GM12878 (cell line): ENCODE results near the gene RNASE7. TPM values are rescaled to one million over a fixed set of nuclear protein-coding genes. Genes with fewer than 3 reads are reported as not detected.

Source experiments
- ATAC-seq: fragments of 200-7000 bp; cut with Tn5 transposase; 3 replicates; pipeline ENCODE4 v1.9.1; 2020; ENCODE audit warnings: mild to moderate bottlenecking, moderate library complexity
- BruUV-seq: library from RNA; stranded (reverse); fragments of 400-500 nt; replicated peaks from 2 replicates; lab custom pipeline; 2021; lab: Mats Ljungman, UMichigan
- CTCF ChIA-PET: fragments of 300-600 bp; sonication (Branson Sonifier 250); formaldehyde crosslinking; extraction: SDS; loops from one replicate; lab custom pipeline; 2021; ENCODE audit warnings: inconsistent platforms; lab: Yijun Ruan, JAX
- POLR2A ChIA-PET: fragments of 350-600 bp; formaldehyde crosslinking; extraction: SDS; loops from one replicate; lab custom pipeline; 2021; ENCODE audit warnings: inconsistent platforms; lab: Charles Lee
- RAD21 ChIA-PET: fragments of 300-600 bp; sonication (Branson Sonifier 250); formaldehyde crosslinking; loops from one replicate; lab custom pipeline; 2023; ENCODE audit warnings: antibody characterized with exemption; ENCODE audit not compliant: unreplicated experiment; lab: Charles Lee
- SMC1A ChIA-PET: fragments of 300-600 bp; sonication (Branson Sonifier 250); formaldehyde crosslinking; loops from one replicate; lab custom pipeline; 2023; ENCODE audit not compliant: unreplicated experiment, uncharacterized antibody; lab: Charles Lee
- DNase-seq: peaks from one replicate; pipeline ENCODE4 v3.0.0-alpha.2; 2011; ENCODE audit warnings: low read depth, low spot score
- FAIRE-seq: peaks from 3 replicates; lab custom pipeline; 2011; peaks lifted over from hg19 to GRCh38; lab: Jason Lieb, UNC
- H2AFZ ChIP-seq: 2 replicates; pipeline ENCODE4 v1.6.0; 2011; ENCODE audit warnings: low read depth, low read length, control low read depth; ENCODE audit not compliant: control insufficient read depth
- H3K27ac ChIP-seq: 2 replicates; pipeline ENCODE4 v1.5.1; 2011; ENCODE audit warnings: control low read depth; ENCODE audit not compliant: control insufficient read depth, insufficient read depth
- H3K27me3 ChIP-seq, 2 experiments: replicated peaks in 1 of 2; 2 replicates each; pipeline versions ENCODE4 v1.6.0 to v1.6.1; 2011; ENCODE audit warnings: low read length in 1 of 2; ENCODE audit not compliant: control insufficient read depth in 2 of 2, insufficient read depth in 2 of 2
- H3K36me3 ChIP-seq, 2 experiments: 2 replicates each; pipeline ENCODE4 v1.5.1; 2011; ENCODE audit warnings: low read length in 1 of 2; ENCODE audit not compliant: control insufficient read depth in 2 of 2, insufficient read depth in 2 of 2
- H3K4me1 ChIP-seq: 2 replicates; pipeline ENCODE4 v1.6.1; 2011; ENCODE audit warnings: mild to moderate bottlenecking, low read length, moderate library complexity, mixed read lengths; ENCODE audit not compliant: control insufficient read depth, insufficient read depth
- H3K4me2 ChIP-seq: 2 replicates; pipeline ENCODE4 v1.6.0; 2011; ENCODE audit warnings: control low read depth; ENCODE audit not compliant: control insufficient read depth, insufficient read depth
- H3K4me3 ChIP-seq: fragments of 200-600 bp; sonication (generic); 2 replicates; pipeline ENCODE4 v1.5.1; 2016
- H3K79me2 ChIP-seq: 2 replicates; pipeline ENCODE4 v1.6.0; 2011; ENCODE audit warnings: low read length; ENCODE audit not compliant: control insufficient read depth, insufficient read depth
- H3K9ac ChIP-seq: 2 replicates; pipeline ENCODE4 v1.8.0; 2011; ENCODE audit warnings: low read length, control low read depth, mixed read lengths; ENCODE audit not compliant: control insufficient read depth, insufficient read depth
- H3K9me3 ChIP-seq: replicated peaks from 3 replicates; pipeline ENCODE4 v1.5.1; 2011; ENCODE audit warnings: mild to moderate bottlenecking, low read length; ENCODE audit not compliant: control insufficient read depth, insufficient read depth
- H4K20me1 ChIP-seq: 2 replicates; pipeline ENCODE4 v1.6.0; 2011; ENCODE audit not compliant: control insufficient read depth, insufficient read depth
- CHD4 ChIP-seq: fragments of 200-600 bp; sonication (generic); IDR thresholded peaks from 2 replicates; pipeline ENCODE4 v1.6.1; 2016; ENCODE audit warnings: mild to moderate bottlenecking
- HSF1 ChIP-seq: fragments of 150-350 bp; IDR thresholded peaks from 2 replicates; pipeline ENCODE4 v1.6.1; 2014; ENCODE audit warnings: mild to moderate bottlenecking, low read depth, low read length
- PML ChIP-seq: IDR thresholded peaks from 2 replicates; pipeline ENCODE4 v1.6.1; 2012; ENCODE audit warnings: low read length, inconsistent platforms
- SREBF2 ChIP-seq: IDR thresholded peaks from 2 replicates; pipeline ENCODE4 v1.6.1; 2012; ENCODE audit warnings: mild to moderate bottlenecking, low read length
- WGBS: methylation state at CpG from one replicate; pipeline ENCODE4 v1.1.6; 2016; ENCODE audit warnings: low lambda C conversion rate; ENCODE audit not compliant: insufficient replicate concordance, insufficient coverage; ENCODE audit errors: missing lambda C conversion rate; 5-methylcytosine and 5-hydroxymethylcytosine counted together
- in situ Hi-C: fragments of 300-500 bp; cut with MboI; formaldehyde crosslinking; loops from 9 replicates; pipeline ENCODE4 v1.14.3; 2018; ENCODE audit warnings: mixed read lengths
- intact Hi-C: fragments of 100-400 bp; cut with micrococcal nuclease; formaldehyde crosslinking; loops from one replicate; pipeline ENCODE4 v1.14.2; 2022; ENCODE audit not compliant: unreplicated experiment
- polyA plus RNA-seq, 11 experiments: library from polyadenylated mRNA; depleted of rRNA in 4 of 11; unstranded in 6 of 11; stranded (reverse) in 5 of 11; fragments of >200 nt; fragmentation: Nextera tagmentation in 4 of 11; fragmentation: Illumina TruSeq in 1 of 11; extraction: Ambion mirVana in 4 of 11; extraction: Trizol in 1 of 11; gene quantifications; 1 replicate in 1 of 11; 2 replicates in 10 of 11; pipeline versions ENCODE4 v1.2.1 to v1.2.3, GENCODE V29; 2011 to 2016; ENCODE audit warnings: inconsistent platforms in 2 of 11, missing spikeins in 2 of 11, low read depth in 1 of 11
- total RNA-seq, 4 experiments: library from RNA; depleted of rRNA in 3 of 4; stranded (reverse); fragments of >200 nt in 3 of 4; fragmentation: Illumina TruSeq in 1 of 4; extraction: Trizol in 1 of 4; gene quantifications; 2 replicates each; pipeline versions ENCODE4 v1.2.1 to v1.2.3, GENCODE V29; 2013 to 2021
- TF ChIP-seq, protein P1 (sequence below): IDR thresholded peaks from 2 replicates; pipeline ENCODE4 v1.6.1; 2012; ENCODE audit warnings: mild to moderate bottlenecking, low read depth, low read length
- TF ChIP-seq, protein P2 (sequence below): fragments of 450-650 bp; formaldehyde crosslinking; IDR thresholded peaks from 2 replicates; pipeline ENCODE4 v1.4.0; 2022; ENCODE audit warnings: mild to moderate bottlenecking, moderate library complexity

Gene RNASE7
- total and polyA plus RNA-seq, 10 of the 15 experiments (the other 5 are each of a cell fraction or from before 2014, with no cell fraction given), result not detected

DNA sequence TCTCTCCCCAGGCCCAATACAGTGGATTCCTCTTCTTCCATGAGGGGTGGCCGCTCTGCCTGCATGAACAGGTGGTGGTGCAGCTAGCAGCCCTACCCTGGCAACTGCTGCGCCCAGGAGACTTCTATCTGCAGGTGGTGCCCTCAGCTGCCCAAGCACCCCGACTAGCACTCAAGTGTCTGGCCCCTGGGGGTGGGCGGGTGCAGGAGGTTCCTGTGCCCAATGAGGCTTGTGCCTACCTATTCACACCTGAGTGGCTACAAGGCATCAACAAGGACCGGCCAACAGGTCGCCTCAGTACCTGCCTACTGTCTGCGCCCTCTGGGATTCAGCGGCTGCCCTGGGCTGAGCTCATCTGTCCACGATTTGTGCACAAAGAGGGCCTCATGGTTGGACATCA is 31.8 kb downstream of the RNASE7 start:
- Histone ChIP-seq H3K9me3 (no peaks in the 10 kb centered on the region), H2AFZ (no peak overlapping the region), H4K20me1 (no peaks in the 10 kb centered on the region), H3K27ac (no peak overlapping the region), H3K4me3 (no peak overlapping the region), H3K9ac (no peak overlapping the region), H3K27me3 (peaks cover 8 to 18% of the 10 kb centered on the region in 2 experiments), H3K4me2 (no peak overlapping the region), H3K36me3 (no peaks in the 10 kb centered on the region), H3K4me1 (peaks cover 27% of the 10 kb centered on the region), H3K79me2 (no peaks in the 10 kb centered on the region)
- intact Hi-C loops, result no loop called here
- FAIRE-seq (no peak), ATAC-seq (no peak), DNase-seq (no peak)
- WGBS, result 44% methylated on average over 9 of the region's 9 CpGs
- BruUV-seq, result no TSS peak
- TF ChIP-seq HSF1, result no peak
- no peak for TF ChIP-seq CHD4
- ChIA-PET SMC1A (no interaction called here), POLR2A (interaction anchor here (0.5 kb wide), 1 partner anchor 58 kb away, joined by 7 read pairs; no protein-coding TSS in a partner anchor), RAD21 (no interaction called here), CTCF (interaction anchor here (0.6 to 5.6 kb wide), 4 partner anchors 14 to 69 kb away, joined by 3 to 100 read pairs (median 6); partner anchors contain the start of gene TMEM253)
- in situ Hi-C loops, result no loop called here

GRCh38 chr14:21074398-21075272 is 32.5 kb downstream of the RNASE7 start:
- Histone ChIP-seq H3K27ac (no peak overlapping the region), H3K4me1 (peaks cover 21% of the 10 kb centered on the region), H3K4me3 (no peak overlapping the region), H3K79me2 (no peaks in the 10 kb centered on the region), H3K4me2 (no peak overlapping the region), H3K27me3 (peaks cover 2 to 10% of the 10 kb centered on the region in 2 experiments), H3K36me3 (no peaks in the 10 kb centered on the region), H3K9ac (no peak overlapping the region), H4K20me1 (no peaks in the 10 kb centered on the region), H2AFZ (no peak overlapping the region), H3K9me3 (no peaks in the 10 kb centered on the region)
- in situ Hi-C loops (no loop called here), intact Hi-C loops (no loop called here)
- ChIA-PET POLR2A (no interaction called here), RAD21 (interaction anchor here (0.9 kb wide), 1 partner anchor 18 kb away, joined by 3 read pairs; no protein-coding TSS in a partner anchor), CTCF (interaction anchor here (0.6 to 5.6 kb wide), 4 partner anchors 13 to 70 kb away, joined by 3 to 100 read pairs (median 6); partner anchors contain the start of gene TMEM253), SMC1A (interaction anchor here (1.0 kb wide), 1 partner anchor 30 kb away, joined by 4 read pairs; no protein-coding TSS in a partner anchor)
- DNase-seq (no peak), ATAC-seq (no peak), FAIRE-seq (no peak)
- no TSS peak for BruUV-seq
- 62% methylated on average over 26 of the region's 26 CpGs for WGBS
- no peak for TF ChIP-seq PML
- TF ChIP-seq CHD4, result no peak
- TF ChIP-seq, protein P1, sequence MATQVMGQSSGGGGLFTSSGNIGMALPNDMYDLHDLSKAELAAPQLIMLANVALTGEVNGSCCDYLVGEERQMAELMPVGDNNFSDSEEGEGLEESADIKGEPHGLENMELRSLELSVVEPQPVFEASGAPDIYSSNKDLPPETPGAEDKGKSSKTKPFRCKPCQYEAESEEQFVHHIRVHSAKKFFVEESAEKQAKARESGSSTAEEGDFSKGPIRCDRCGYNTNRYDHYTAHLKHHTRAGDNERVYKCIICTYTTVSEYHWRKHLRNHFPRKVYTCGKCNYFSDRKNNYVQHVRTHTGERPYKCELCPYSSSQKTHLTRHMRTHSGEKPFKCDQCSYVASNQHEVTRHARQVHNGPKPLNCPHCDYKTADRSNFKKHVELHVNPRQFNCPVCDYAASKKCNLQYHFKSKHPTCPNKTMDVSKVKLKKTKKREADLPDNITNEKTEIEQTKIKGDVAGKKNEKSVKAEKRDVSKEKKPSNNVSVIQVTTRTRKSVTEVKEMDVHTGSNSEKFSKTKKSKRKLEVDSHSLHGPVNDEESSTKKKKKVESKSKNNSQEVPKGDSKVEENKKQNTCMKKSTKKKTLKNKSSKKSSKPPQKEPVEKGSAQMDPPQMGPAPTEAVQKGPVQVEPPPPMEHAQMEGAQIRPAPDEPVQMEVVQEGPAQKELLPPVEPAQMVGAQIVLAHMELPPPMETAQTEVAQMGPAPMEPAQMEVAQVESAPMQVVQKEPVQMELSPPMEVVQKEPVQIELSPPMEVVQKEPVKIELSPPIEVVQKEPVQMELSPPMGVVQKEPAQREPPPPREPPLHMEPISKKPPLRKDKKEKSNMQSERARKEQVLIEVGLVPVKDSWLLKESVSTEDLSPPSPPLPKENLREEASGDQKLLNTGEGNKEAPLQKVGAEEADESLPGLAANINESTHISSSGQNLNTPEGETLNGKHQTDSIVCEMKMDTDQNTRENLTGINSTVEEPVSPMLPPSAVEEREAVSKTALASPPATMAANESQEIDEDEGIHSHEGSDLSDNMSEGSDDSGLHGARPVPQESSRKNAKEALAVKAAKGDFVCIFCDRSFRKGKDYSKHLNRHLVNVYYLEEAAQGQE, result no peak
- TF ChIP-seq, protein P2, sequence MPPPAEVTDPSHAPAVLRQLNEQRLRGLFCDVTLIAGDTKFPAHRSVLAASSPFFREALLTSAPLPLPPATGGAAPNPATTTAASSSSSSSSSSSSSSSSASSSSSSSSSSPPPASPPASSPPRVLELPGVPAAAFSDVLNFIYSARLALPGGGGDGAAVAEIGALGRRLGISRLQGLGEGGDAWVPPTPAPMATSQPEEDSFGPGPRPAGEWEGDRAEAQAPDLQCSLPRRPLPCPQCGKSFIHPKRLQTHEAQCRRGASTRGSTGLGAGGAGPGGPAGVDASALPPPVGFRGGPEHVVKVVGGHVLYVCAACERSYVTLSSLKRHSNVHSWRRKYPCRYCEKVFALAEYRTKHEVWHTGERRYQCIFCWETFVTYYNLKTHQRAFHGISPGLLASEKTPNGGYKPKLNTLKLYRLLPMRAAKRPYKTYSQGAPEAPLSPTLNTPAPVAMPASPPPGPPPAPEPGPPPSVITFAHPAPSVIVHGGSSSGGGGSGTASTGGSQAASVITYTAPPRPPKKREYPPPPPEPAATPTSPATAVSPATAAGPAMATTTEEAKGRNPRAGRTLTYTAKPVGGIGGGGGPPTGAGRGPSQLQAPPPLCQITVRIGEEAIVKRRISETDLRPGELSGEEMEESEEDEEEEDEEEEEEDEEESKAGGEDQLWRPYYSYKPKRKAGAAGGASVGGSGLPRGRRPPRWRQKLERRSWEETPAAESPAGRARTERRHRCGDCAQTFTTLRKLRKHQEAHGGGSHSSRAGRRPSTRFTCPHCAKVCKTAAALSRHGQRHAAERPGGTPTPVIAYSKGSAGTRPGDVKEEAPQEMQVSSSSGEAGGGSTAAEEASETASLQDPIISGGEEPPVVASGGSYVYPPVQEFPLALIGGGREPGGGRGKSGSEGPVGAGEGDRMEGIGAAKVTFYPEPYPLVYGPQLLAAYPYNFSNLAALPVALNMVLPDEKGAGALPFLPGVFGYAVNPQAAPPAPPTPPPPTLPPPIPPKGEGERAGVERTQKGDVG (CRISPR knock-in tag), result no peak
- TF ChIP-seq SREBF2, result no peak
